GM19351 (cell line): ENCODE results near the gene DOC2B.
"Not testable (repeated sequence)": the region's sequence is repeated elsewhere in the genome, so short reads cannot be mapped to it uniquely, and the experiment has no call there.

Source experiments
- ATAC-seq: cut with Tn5 transposase; IDR thresholded peaks from one replicate; pipeline ENCODE4 v1.9.1; 2021; ENCODE audit warnings: mild to moderate bottlenecking, moderate library complexity; ENCODE audit not compliant: unreplicated experiment

Gene DOC2B

DNA sequence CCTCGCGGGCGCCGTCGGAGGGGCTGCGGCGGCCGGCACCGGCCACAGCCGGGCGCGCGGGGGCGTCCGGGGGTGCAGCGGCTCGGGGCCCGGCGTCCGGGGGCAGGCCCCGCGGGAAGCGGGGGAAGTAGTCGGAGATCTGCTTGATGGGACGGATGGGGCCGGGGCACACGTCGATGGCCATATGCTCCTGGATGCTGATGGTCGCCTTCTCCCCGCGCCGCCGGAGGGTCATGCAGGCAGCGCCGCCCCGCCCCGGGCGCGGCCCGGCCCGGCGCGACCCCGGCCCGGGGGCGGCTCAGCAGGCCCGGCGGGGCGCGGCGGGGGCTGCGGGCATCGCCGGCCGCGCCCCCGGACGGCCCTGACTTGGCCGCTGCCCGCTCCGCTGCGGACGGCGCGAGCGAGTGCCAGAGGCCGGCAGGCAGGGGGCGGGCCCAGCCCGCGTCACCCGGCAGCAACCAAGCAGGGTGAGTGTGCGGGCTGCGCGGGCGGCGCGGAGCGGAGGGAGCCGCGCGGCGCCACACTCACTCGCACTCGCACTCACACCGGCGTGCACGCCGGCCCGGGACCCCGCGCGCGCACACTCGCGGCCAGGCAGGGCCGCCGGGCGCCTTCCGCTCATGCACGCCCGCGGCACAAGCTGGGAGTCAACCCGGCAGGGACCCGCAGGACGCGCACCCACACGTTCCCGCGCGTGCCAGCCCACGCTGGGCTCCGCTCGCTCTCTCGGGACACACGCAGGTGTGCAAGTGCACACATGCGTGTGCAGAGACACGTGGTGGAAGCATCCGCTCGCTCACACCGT lies at the start of gene DOC2B:
DOC2B (minus strand) TSS at position 406 of the 805 bp plus-strand sequence; CDS start at position 235, 171 bp downstream.
- no peak for ATAC-seq

DNA sequence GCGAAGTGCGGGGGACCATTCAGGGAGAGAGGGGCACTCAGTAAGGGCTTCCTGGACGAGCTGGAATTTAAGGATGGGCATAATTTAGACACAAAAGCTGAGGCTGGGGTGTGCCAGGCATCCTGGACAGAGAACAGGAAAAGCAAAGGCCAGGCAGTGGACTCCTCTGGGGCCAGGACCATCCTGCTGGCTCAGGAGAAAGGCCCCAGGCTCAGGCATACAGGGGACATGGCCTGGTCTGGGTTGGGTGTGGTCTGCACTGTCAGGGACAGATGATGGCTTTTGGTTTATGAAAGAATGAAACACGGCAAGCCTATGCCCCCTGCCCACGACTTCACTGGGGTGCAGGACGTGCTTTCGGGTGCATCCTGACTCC lies 48.9 kb upstream of the DOC2B start:
- ATAC-seq: no peak

DNA sequence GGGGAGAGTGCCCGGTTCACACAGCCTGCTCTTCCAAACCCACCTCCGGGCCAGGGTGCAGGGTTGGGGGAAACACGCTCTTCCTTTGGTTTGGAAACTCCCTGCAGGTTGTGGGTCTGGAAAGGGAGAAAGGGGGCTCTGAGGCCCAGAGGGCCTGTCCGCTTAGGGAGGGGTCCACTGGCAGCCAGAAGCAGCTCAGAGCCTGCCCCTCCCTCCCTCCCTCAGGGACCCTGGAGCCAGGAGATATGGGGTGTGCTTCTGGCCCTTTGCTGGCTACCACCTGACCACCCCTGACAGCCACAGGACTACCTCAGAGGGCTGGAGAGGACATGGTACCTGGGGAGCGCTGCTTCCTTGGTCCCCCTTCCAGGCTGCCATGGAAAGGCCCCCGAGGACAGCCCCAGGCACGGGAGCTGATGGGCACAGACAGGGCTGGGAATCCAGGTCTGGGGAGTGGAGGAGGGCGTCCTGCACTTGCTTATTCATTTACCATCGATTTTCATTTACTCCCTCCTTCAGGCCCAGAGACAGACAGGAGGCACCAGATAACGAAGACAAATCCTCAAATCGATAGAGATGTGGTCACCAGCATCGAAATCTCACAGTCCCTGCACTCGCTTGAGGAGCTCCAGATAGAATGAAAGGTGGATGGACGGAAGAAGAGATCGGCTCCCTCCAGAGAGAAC lies 48.4 kb upstream of the DOC2B start:
- no peak for ATAC-seq

DNA sequence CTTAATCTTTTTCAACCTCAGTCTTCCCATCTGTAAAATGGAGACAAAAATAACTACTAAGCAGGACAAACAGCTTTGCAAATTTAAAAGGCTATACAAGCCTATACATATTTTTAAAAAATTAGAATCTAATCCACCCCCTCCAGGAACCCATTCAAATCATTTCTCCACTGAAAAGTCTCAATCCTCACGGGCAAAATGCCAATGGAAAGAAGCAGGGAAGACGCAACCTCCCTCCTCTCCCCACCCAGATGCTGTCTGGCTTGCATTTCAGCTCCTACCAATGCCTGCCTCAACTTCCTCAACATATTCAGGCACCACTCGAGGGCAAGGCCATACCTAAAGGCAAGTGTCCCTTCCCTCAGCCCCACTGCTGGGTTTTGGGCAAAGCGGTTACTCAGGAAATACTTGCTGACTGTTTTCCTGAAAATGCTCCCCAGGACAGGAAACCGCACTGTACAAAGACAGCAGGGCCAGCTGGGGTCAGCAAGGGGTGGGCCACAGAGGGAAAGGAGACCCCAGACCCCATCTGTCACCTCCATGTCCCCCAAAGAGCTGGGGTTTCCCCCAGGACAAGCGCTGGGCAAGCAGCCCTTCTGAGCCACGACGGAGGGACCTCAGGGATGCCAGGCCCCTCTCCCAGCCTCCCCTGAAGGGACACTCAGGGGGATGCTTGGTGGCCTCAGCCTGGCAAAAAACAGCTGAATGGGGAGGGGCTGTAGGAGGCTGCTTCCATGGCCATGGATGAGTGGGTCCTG lies 47.7 kb upstream of the DOC2B start:
- no peak for ATAC-seq

DNA sequence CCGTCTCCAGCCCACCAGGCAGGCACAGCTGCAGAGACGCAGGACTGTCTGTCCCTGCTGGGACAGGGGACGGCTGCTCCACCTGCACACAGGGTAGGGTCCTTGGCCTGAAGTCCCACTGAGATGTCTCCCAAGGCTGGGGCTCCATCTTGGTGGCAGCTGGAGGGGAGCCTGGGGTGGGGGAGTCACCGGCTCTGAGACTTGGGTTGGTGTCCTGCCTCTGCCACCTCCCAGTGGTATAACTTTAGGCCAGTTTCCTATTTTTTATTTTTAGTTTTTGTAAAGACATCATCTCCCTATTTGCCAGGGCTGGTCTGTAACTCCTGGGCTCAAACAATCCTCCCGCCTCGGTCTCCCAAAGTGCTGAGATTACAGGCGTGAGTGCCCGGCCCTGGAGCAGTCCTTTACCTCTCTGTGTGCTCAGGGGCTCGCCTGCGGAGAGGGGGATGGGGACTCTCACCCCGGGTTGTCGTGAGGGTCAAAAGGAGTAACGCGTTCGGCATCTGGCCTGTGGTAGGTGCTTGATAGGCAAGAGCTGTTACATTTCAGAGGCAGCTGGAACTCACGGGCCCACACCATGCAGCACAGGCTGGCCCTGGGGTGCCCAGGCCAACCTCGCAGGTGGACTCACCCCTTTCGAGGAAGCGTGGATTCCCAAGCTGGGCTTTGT lies 46.6 kb upstream of the DOC2B start:
- no peak for ATAC-seq

DNA sequence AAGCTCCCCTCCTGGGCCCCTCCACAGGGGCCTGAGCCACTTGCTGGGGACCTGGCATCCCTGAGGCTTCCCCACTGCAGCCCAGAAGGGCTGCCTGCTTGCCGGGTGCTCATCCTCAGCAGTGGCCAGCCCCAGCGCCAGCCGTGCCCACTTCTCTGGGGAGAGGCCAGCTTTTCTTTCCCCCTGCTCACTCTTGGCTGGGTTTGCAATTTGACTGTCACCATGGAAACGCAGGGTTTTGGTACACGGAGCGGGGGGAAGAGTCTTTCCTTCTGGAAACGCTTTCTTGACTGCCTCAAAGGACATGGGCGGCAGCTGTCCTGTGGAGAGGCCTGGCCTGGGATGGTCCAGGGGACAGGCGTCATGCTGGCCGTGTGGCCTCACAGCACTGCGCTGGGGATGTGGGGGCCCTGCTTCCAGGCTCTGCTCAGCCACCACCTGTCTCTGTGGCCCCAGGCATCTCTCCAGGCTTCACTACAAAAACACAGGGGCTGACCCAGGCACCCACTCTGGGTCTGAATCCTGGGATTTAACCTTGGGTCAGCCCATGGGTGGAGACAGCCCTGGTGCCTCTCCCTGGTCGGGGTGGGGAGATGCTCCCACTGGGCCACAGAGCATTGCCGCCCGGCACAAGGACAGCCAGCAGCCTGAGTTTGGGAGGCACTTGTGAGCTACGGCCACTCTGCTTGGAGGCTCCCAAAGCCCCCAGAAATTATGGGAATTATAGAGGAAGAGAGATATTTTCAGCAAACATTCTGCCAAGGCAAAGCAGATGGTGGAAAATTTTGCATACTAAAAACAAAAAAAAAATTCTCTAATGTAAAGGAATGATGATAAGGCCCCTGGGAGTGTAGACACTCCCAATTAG lies 45.9 kb upstream of the DOC2B start:
- no peak for ATAC-seq

DNA sequence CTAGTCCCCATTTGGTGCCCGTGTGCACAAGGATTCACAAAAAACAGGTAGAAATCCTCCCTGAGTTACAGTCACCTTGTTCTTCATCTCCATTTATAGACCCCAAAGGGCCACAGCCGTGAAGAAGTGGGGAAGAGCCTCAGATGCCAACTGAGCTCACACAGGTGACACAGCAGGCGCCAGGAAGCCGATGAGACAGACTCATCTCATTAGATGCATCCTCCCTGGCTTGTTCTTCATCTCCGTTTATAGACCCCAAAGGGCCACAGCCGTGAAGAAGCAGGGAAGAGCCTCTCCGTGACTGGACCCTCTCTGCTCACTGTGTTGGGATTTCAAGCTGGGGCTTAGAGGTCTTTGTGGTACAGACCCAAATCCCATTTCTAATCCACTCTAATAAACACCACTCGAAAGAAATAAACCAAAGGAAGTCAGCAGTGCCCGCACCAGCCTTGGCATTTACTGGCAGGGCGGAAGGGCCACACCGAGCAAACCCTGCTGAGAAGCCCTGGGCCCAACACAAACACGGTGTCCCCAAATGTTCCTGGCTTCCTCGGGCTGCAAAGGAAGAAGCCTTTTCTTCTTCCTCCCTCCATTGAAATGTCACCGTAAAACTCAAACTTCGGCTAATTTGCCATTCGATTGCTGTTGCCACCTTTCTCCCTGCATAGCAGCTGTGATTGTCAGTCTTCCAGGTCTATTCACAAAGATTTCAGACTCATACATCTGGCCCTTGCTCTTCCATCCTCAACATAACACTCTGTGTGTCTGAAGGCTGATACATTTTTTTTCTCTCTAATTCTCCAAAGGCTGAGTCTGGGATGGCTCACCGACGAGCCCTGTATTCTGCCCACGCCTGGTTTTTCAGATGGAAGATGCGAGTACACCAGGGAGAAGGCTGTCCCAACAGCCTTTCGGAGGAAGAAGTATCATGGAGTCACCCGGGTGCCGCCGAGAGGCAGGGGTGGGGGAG lies 44.9 kb upstream of the DOC2B start:
- no peak for ATAC-seq

DNA sequence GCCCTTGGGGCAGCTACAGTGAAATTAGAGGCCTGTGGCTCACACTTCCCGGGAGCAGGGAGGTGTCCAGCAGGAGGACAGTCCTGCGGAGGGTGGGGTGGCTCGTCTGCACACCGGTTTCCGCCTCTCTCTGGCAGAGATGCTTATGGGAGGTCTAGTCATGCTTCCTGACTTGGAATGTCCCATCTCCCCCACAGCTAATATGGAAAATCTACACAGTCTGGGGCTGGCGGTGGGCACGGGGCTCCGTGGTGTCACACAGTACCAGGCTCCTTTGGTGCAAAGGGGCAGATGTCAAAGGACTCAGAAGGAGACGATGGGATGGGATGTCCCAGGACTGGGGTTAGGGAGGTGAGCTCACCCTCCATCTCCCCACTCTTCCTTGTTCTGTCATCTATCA lies 44.1 kb upstream of the DOC2B start:
- ATAC-seq: no peak

DNA sequence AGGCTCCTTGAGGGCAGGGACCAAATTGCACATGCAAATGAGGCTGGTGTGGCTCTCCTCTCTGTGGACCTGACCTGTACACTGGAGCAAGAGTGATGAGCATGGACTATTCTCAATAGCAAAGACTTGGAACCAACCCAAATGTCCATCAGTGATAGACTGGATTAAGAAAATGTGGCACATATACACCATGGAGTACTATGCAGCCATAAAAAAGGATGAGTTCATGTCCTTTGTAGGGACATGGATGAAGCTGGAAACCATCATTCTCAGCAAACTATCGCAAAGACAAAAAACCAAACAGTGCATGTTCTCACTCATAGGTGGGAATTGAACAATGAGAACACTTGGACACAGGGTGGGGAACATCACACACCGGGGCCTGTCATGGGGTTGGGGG lies 43.1 kb upstream of the DOC2B start:
- not testable (repeated sequence) for ATAC-seq

DNA sequence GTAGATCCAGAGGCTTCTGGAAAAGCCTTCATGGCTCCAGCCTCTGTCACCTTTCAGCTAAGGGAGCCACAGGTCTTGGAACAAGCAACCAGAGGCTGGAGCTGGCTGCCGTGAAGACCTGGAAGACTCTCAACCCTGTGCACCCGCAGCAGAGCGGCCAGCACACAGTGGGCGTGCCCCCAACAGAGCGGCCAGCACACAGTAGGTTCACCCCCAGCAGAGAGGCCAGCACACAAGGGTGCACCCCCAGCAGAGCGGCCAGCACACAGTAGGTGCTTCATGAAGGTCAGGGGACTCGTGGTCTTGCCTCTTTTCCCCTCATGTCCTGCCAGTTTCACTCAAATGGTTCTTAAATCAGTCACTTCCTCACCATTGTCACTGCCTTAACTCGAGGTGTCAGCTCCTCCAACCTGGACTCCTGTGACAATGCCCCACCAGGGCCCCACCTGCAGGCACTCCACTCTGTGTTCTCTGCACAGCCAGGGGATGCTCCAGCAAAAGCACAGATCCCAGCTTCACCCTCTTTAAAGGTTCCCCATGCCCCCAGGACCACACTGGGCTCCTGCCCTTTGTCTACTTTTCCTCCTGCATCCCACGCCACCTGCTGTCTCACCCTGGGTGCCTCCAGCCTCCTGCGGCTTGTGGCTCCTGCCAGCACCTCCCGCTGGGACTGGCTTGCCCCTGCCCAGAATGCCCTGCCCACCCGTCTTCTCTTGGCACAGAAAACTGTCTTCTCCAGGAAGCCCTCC lies 42.4 kb upstream of the DOC2B start:
- ATAC-seq: no peak

DNA sequence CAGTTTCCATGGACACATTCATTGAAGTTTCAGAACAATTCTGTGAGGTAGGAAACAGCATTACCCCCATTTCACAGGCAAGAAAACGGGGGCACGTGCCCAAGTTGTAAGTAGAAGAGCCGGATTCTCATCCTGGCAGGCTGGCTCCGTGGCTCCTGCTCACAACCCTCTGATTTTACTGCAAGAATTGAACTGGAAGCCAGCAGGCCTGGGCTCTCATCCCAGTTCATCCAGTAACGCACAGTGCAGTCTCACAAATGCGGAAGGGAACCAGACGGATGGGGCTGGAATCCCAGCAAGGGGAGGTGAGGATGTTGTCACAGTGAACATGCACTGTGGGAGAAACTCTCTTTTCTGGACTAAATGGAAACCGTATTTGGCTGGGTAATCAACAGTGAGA lies 40.7 kb upstream of the DOC2B start:
- ATAC-seq: no peak

DNA sequence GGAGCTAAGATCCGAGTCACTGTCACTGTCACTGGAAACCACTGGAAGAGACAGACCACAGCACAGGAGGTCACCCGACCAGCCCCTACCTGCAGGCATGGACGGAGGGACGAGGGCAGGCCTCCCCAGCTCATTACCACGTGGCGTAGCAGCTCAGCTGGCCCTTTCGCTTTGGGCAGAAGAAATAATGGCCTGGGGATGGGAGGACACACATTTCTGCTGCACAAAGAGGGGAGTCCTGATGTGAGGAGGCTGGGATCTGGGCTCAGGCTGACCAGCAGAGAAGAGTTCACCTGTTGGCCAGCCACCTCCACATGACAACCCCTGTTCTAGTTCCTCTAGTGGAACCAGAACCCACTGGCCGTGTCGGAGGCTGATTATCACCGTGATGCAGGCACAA lies 38.2 kb upstream of the DOC2B start:
- no peak for ATAC-seq

DNA sequence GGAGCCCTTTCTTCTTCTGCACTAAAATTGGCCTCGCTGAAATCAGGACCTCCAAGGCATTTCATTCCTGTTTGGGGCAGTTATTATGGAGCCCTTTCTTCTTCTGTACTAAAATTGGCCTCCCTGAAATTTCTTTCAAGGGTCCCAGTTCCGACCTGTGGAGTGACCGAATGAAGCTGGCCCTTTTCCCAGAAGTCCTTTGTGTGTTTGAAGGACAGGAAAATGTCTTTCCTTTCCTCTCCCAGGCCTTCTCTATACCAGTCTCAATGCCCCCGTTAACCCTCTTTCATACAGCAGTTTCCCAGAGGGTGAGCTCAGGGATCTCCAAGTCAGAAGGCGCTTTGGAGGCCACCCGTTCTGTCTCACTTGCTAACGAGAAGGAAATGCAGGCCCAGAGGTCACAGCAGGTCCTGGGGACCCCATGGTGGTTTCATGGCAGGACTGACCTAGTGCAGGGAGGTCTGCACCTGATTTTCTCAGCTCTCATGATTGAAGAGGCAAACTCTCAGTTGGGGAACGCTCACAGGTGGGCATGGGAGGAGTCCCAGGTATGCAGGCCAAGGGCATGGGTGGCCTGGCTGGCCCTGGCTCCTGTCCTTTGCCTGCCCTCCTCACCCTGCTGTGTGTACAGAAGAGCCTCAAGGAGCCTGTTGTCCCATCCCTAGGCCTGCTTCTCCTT lies 37.1 kb upstream of the DOC2B start:
- ATAC-seq: no peak

DNA sequence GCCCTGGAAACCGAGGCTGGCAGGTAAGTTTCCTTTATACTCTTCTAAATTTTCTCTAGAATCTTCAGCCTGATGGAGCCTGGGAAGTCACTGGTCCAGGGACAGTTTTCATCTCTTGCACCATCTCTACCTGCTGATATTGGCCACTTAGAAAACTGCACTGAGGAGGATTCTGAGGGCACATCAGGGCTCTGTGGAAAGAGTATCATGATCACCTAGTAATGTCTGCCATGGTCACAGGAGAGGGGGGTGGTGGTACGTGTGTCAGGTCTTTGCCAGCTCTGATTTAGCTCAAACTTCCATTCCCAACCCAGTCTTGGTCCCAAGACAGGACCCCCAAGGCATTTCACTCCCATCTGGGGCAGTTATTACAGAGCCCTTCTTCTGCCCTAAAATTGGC lies 35.2 kb upstream of the DOC2B start:
- ATAC-seq: no peak

DNA sequence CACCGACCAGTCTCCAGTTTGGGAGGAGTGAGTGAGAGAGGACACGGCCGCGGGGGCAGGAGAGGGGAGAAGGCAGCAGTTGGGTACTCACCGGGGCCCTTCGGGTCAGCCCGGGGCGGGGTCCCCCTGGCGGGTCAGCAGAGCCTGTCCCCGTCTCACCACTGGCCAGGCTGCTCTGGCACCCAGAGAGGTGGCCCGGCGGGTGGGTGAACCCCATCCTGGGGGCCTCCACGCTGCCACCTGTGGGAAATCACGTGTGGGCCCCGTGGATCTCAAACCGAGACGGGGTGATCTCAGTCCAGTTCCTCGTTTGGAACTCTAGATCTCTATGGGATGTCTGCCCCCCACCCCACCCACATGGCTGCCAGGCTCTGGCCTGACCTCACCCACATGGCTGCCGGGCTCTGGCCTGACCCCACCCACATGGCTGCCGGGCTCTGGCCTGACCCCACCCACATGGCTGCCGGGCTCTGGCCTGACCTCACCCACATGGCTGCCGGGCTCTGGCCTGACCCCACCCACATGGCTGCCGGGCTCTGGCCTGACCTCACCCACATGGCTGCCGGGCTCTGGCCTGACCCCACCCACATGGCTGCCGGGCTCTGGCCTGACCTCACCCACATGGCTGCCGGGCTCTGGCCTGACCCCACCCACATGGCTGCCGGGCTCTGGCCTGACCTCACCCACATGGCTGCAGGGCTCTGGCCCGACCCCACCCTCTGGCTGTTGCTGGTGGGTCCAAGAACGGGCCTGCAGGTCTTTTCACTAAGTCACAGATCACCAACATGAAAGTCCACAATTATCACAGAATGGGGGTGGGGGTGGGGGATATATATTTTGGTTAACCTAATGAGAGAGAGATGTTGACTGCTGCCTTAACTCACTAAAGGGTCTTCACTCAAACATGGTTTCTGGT lies 34.4 kb upstream of the DOC2B start:
- ATAC-seq: not testable (repeated sequence)

DNA sequence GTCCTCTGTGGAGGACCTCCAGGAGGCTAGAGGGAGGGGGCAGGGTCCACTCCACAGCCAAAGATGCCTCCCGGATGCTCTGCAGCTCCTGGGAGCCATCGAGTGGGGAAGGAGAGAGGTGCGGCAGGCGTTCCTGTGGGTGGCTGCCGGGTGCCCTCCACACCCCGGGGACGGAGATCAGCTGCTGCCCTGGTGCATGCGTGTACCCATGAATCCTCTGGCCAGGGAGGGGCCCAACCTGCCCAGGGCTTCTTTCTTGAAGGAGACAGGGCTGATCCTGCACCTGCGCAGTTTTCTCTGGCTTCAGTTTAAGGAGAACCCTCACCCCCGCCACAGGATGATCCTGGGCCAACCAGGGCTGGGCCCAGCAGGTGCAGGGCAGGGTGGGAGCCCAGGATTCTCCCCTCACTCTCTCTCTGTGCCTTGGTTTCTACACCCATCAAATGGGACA lies 33.5 kb upstream of the DOC2B start:
- no peak for ATAC-seq
